ENCODE results near the gene CASP6.

- no peak for TF ChIP-seq CTCF (IDR thresholded peaks at IDR 0.05; ENCODE audit: control extremely low read depth in 1 of 3, insufficient read depth in 1 of 3, low read depth in 1 of 3, low read length in 3 of 3)
- TF ChIP-seq USF2 (IDR thresholded peaks at IDR 0.05; ENCODE audit: low read length) = no peak
- TF ChIP-seq POLR2A (IDR thresholded peaks at IDR 0.05; ENCODE audit: control extremely low read depth in 1 of 2, low read depth in 2 of 2, low read length in 2 of 2) = no peak
- no peak for TF ChIP-seq POLR2AphosphoS5 (IDR thresholded peaks at IDR 0.05; ENCODE audit: low read depth, low read length)
- TF ChIP-seq BACH1 (IDR thresholded peaks at IDR 0.05; ENCODE audit: low read length) = no peak
- TF ChIP-seq HDAC2 (IDR thresholded peaks at IDR 0.05; ENCODE audit: borderline replicate concordance in 1 of 2, low read depth in 2 of 2, low read length in 2 of 2) = no peak
- no peak for TF ChIP-seq GABPA (IDR thresholded peaks at IDR 0.05; ENCODE audit: borderline replicate concordance, insufficient read depth, low read length)
- TF ChIP-seq EP300 (IDR thresholded peaks at IDR 0.05; ENCODE audit: borderline replicate concordance in 1 of 2, low read depth in 2 of 2, low read length in 2 of 2) = no peak
- TF ChIP-seq SUZ12 (IDR thresholded peaks at IDR 0.05; ENCODE audit: low read length) = no peak
These were observed 18.5 kb downstream of the CASP6 start for GRCh38 chr4:109684727-109685126.
